Panc1 (cell line): Measurements from ENCODE around the gene SMIM27. TPM values are rescaled to one million over a fixed set of nuclear protein-coding genes. Genes with fewer than 3 reads are reported as not detected.

Experiments
- ATAC-seq: fragments of 200-7000 bp; cut with Tn5 transposase; 2 replicates; pipeline ENCODE4 v1.9.1; 2020; ENCODE audit warnings: mild to moderate bottlenecking, moderate library complexity
- BruUV-seq: library from RNA; stranded (reverse); fragments of 400-500 nt; replicated peaks from 2 replicates; lab custom pipeline; 2021; lab: Mats Ljungman, UMichigan
- CTCF ChIA-PET: fragments of 300-600 bp; sonication (Branson Sonifier 250); formaldehyde crosslinking; loops from one replicate; lab custom pipeline; 2022; ENCODE audit warnings: antibody characterized with exemption; lab: Charles Lee
- POLR2A ChIA-PET: fragments of 300-600 bp; sonication (Branson Sonifier 250); formaldehyde crosslinking; loops from one replicate; lab custom pipeline; 2022; ENCODE audit warnings: antibody characterized with exemption; lab: Charles Lee
- DNase-seq: peaks from one replicate; pipeline ENCODE4 v3.0.0-alpha.2; 2010; ENCODE audit warnings: low read depth, low spot score
- H3K27ac ChIP-seq: 2 replicates; pipeline ENCODE4 v1.5.1; 2011; ENCODE audit warnings: mild to moderate bottlenecking, low read length, inconsistent platforms
- H3K27me3 ChIP-seq: fragments of 200-500 bp; sonication (Bioruptor generic); 2 replicates; pipeline ENCODE4 v1.6.0; 2014; ENCODE audit warnings: low read length, inconsistent platforms; ENCODE audit not compliant: control insufficient read depth, insufficient read depth
- H3K36me3 ChIP-seq: fragments of 200-500 bp; sonication (Bioruptor generic); 2 replicates; pipeline ENCODE4 v1.5.1; 2014; ENCODE audit warnings: inconsistent platforms, mild to moderate bottlenecking, low read length, moderate library complexity; ENCODE audit not compliant: control insufficient read depth, insufficient read depth
- H3K4me1 ChIP-seq: 2 replicates; pipeline ENCODE4 v1.5.1; 2011; ENCODE audit warnings: inconsistent platforms, mild to moderate bottlenecking, low read length, moderate library complexity; ENCODE audit not compliant: control insufficient read depth, insufficient read depth
- H3K4me3 ChIP-seq, 2 experiments: 2 replicates each; pipeline ENCODE4 v1.5.1; 2011 to 2012; ENCODE audit warnings: low read depth in 2 of 2, low read length in 2 of 2, mild to moderate bottlenecking in 2 of 2, inconsistent platforms in 1 of 2, moderate library complexity in 1 of 2
- H3K9me3 ChIP-seq: fragments of 200-500 bp; sonication (Bioruptor generic); 2 replicates; pipeline ENCODE4 v1.5.1; 2014; ENCODE audit warnings: low read depth, mild to moderate bottlenecking, inconsistent platforms, low read length, moderate library complexity; ENCODE audit not compliant: control insufficient read depth, insufficient read depth
- POLR2AphosphoS5 ChIP-seq: IDR thresholded peaks from 2 replicates; pipeline ENCODE4 v1.6.1; 2012; ENCODE audit warnings: mild to moderate bottlenecking, low read depth, low read length, moderate library complexity
- SIN3A ChIP-seq: IDR thresholded peaks from 2 replicates; pipeline ENCODE4 v1.6.1; 2012; ENCODE audit warnings: low read depth, mild to moderate bottlenecking, low read length, moderate library complexity, borderline replicate concordance; ENCODE audit not compliant: insufficient read depth
- TCF7L2 ChIP-seq: IDR thresholded peaks from 2 replicates; pipeline ENCODE4 v1.6.1; 2011; ENCODE audit warnings: mild to moderate bottlenecking, low read depth, low read length, inconsistent platforms
- in situ Hi-C: cut with HindIII; loops from 2 replicates; pipeline ENCODE4 v1.10.0; 2016; ENCODE audit warnings: low sequenced_read_pairs, low pct_unique_long_range_greater_than_20kb
- intact Hi-C: fragments of 100-400 bp; cut with micrococcal nuclease; formaldehyde crosslinking; loops from one replicate; pipeline ENCODE4 v1.10.0; 2022; ENCODE audit not compliant: unreplicated experiment
- total RNA-seq: library from RNA; stranded (reverse); gene quantifications from one replicate; pipeline ENCODE4 v1.2.1, GENCODE V29; 2021; ENCODE audit not compliant: unreplicated experiment
- TF ChIP-seq, protein P1 (sequence below), 2 experiments: IDR thresholded peaks; 2 replicates each; pipeline ENCODE4 v1.6.1; 2011 to 2012; ENCODE audit warnings: low read depth in 2 of 2, control low read depth in 1 of 2, low read length in 1 of 2, mild to moderate bottlenecking in 1 of 2, moderate library complexity in 1 of 2; ENCODE audit not compliant: insufficient read depth in 1 of 2
- TF ChIP-seq, protein P2 (sequence below): fragments of 450-650 bp; IDR thresholded peaks from 2 replicates; pipeline ENCODE4 v1.5.1; 2017; ENCODE audit warnings: mild to moderate bottlenecking

SMIM27 gene
- total RNA-seq, 1 experiment from 2014 or later = 14.3 TPM

DNA sequence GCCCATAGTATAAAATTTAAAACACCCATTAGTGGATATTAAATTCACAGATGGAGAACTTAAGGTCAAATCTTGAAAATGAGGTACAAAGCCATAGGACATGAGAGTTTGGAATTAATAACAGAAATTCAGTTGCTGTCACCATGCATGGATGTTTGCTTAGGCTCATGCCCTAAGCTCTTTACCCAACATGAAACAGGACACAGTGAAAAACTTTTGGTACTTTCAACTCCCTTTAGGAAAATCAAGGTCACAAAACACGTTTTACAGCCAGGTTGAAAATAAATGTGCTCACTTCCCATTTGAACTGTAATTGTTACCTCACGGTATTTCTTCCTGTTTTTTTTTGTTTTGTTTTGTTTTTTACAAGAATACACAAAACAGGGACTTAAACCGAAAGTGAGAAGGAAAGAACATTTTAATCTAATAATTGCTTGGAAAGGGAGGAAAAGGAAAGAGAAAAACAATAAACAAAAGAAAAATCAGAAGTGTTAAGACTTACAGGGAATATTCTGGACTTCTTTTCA, 6.3 kb downstream of the SMIM27 start:
- in situ Hi-C loops = loop anchor here (25.0 kb wide), 1 partner anchor 404 kb away; no protein-coding TSS in a partner anchor
- BruUV-seq = no TSS peak

DNA sequence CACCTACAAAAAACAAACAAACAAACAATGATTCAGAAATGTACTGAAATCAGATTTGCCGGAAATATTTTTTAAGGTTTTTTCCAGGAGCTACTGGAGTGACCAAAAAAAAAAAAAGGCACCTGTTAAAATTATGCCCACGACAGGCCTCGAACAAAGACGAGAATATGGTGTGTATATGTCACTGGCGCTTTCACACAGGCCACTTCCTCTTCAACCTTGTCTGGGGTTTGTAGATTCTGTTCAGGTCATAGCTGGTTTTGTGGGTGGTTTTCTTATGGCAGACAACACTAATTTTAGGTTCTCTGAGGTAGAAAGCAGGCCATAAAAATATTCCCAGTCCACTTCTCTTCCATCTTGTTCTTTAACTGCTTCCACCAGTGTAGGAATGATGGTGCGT, 13.8 kb downstream of the SMIM27 start:
- ChIA-PET CTCF (no interaction called here), POLR2A (interaction anchor here (0.6 kb wide), 1 partner anchor 11 kb away, joined by 3 read pairs; no protein-coding TSS in a partner anchor)
- H3K9me3 ChIP-seq = no peaks in the 10 kb centered on the region
- H3K27me3 ChIP-seq = no peaks in the 10 kb centered on the region
- DNase-seq = no peak
- peaks cover 3% of the 10 kb centered on the region; the same call in 1 of the 2 replicates for H3K4me1 ChIP-seq
- ATAC-seq = no peak
- no peak overlapping the region for H3K27ac ChIP-seq
- H3K36me3 ChIP-seq = no peaks in the 10 kb centered on the region
- intact Hi-C loops = no loop called here
- no peak overlapping the region for H3K4me3 ChIP-seq
- TF ChIP-seq, protein P1, sequence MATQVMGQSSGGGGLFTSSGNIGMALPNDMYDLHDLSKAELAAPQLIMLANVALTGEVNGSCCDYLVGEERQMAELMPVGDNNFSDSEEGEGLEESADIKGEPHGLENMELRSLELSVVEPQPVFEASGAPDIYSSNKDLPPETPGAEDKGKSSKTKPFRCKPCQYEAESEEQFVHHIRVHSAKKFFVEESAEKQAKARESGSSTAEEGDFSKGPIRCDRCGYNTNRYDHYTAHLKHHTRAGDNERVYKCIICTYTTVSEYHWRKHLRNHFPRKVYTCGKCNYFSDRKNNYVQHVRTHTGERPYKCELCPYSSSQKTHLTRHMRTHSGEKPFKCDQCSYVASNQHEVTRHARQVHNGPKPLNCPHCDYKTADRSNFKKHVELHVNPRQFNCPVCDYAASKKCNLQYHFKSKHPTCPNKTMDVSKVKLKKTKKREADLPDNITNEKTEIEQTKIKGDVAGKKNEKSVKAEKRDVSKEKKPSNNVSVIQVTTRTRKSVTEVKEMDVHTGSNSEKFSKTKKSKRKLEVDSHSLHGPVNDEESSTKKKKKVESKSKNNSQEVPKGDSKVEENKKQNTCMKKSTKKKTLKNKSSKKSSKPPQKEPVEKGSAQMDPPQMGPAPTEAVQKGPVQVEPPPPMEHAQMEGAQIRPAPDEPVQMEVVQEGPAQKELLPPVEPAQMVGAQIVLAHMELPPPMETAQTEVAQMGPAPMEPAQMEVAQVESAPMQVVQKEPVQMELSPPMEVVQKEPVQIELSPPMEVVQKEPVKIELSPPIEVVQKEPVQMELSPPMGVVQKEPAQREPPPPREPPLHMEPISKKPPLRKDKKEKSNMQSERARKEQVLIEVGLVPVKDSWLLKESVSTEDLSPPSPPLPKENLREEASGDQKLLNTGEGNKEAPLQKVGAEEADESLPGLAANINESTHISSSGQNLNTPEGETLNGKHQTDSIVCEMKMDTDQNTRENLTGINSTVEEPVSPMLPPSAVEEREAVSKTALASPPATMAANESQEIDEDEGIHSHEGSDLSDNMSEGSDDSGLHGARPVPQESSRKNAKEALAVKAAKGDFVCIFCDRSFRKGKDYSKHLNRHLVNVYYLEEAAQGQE (IDR thresholded peaks at IDR 0.05; ENCODE audit: insufficient read depth in 1 of 2, low read depth in 2 of 2, low read length in 1 of 2) = no peak
- BruUV-seq = no TSS peak
- in situ Hi-C loops = loop anchor here (25.0 kb wide), 1 partner anchor 396 kb away; no protein-coding TSS in a partner anchor

More for the DNA sequence above, 6.3 kb downstream of the SMIM27 start:
- no peak for ATAC-seq
- no peaks in the 10 kb centered on the region for H3K9me3 ChIP-seq
- H3K27me3 ChIP-seq = no peaks in the 10 kb centered on the region
- no peaks in the 10 kb centered on the region; the same call in 1 of the 2 replicates for H3K36me3 ChIP-seq
- no peak for TF ChIP-seq SIN3A
- no peak for TF ChIP-seq POLR2AphosphoS5
- TF ChIP-seq, protein P1 (IDR thresholded peaks at IDR 0.05; ENCODE audit: insufficient read depth in 1 of 2, low read depth in 2 of 2, low read length in 1 of 2) = no peak
- no peak for TF ChIP-seq TCF7L2
- TF ChIP-seq, protein P2, sequence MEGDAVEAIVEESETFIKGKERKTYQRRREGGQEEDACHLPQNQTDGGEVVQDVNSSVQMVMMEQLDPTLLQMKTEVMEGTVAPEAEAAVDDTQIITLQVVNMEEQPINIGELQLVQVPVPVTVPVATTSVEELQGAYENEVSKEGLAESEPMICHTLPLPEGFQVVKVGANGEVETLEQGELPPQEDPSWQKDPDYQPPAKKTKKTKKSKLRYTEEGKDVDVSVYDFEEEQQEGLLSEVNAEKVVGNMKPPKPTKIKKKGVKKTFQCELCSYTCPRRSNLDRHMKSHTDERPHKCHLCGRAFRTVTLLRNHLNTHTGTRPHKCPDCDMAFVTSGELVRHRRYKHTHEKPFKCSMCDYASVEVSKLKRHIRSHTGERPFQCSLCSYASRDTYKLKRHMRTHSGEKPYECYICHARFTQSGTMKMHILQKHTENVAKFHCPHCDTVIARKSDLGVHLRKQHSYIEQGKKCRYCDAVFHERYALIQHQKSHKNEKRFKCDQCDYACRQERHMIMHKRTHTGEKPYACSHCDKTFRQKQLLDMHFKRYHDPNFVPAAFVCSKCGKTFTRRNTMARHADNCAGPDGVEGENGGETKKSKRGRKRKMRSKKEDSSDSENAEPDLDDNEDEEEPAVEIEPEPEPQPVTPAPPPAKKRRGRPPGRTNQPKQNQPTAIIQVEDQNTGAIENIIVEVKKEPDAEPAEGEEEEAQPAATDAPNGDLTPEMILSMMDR = no peak
- ChIA-PET CTCF (interaction anchor here (0.6 kb wide), 1 partner anchor 402 kb away, joined by 19 read pairs; no protein-coding TSS in a partner anchor), POLR2A (no interaction called here)
- no peak overlapping the region for H3K4me3 ChIP-seq
- intact Hi-C loops = no loop called here
- DNase-seq = no peak
- peaks cover 3% of the 10 kb centered on the region; the same call in 1 of the 2 replicates for H3K4me1 ChIP-seq
- no peak overlapping the region for H3K27ac ChIP-seq
